Gastroesophageal sphincter (tissue), 4 donors: Measurements from ENCODE around the gene YY1. TPM values are rescaled to one million over a fixed set of nuclear protein-coding genes. Genes with fewer than 3 reads are reported as not detected.
"Not testable (repeated sequence)": the region's sequence is repeated elsewhere in the genome, so short reads cannot be mapped to it uniquely, and the experiment has no call there.

Source experiments
- ATAC-seq: fragments of 150-250 bp; one replicate; pipeline ENCODE4 v1.9.1; 2016; ENCODE audit warnings: mild to moderate bottlenecking, moderate library complexity
- H3K27ac ChIP-seq, 4 donors: fragments of 200-600 bp; sonication (generic) in 3 of 4; 1 replicate in 3 of 4; 2 replicates in 1 of 4; pipeline ENCODE4 v1.5.1; 2016 to 2019
- H3K27me3 ChIP-seq: fragments of 200-600 bp; sonication (generic); one replicate; pipeline ENCODE4 v1.5.1; 2019
- H3K36me3 ChIP-seq, 2 donors: fragments of 200-600 bp; sonication (generic); one replicate each; pipeline ENCODE4 v1.5.1; 2019; ENCODE audit warnings: control low read depth in 1 of 2
- H3K4me1 ChIP-seq, 3 donors: fragments of 200-600 bp; sonication (generic); 1 replicate in 2 of 3; 2 replicates in 1 of 3; pipeline ENCODE4 v1.5.1; 2016 to 2019; ENCODE audit warnings: control low read depth in 2 of 3
- H3K4me3 ChIP-seq, 2 donors: fragments of 200-600 bp; sonication (generic); one replicate each; pipeline ENCODE4 v1.5.1; 2019; ENCODE audit warnings: mild to moderate bottlenecking in 1 of 2, moderate library complexity in 1 of 2
- H3K9me3 ChIP-seq, 3 donors: fragments of 200-600 bp; sonication (generic); one replicate each; pipeline ENCODE4 v1.5.1; 2017 to 2019; ENCODE audit warnings: control low read depth in 2 of 3
- EP300 ChIP-seq: sonication (generic); formaldehyde crosslinking; IDR thresholded peaks from one replicate; pipeline ENCODE4 v1.6.1; 2017; ENCODE audit warnings: antibody characterized with exemption, mild to moderate bottlenecking
- POLR2A ChIP-seq, 2 donors: fragments of 450-650 bp; IDR thresholded peaks; one replicate each; pipeline ENCODE4 v1.6.1; 2017; ENCODE audit warnings: antibody characterized with exemption in 2 of 2, mild to moderate bottlenecking in 2 of 2, moderate library complexity in 1 of 2
- POLR2AphosphoS5 ChIP-seq: sonication (generic); formaldehyde crosslinking; IDR thresholded peaks from one replicate; pipeline ENCODE4 v1.6.1; 2017; ENCODE audit warnings: antibody characterized with exemption
- whole genome bisulfite sequencing, 2 donors: methylation state at CpG; one replicate each; pipeline ENCODE4 v1.1.5; 2018; ENCODE audit warnings: low coverage in 1 of 2; 5-methylcytosine and 5-hydroxymethylcytosine counted together
- total RNA-seq, 4 donors: library from RNA; depleted of rRNA; stranded (reverse); fragments of >200 nt; gene quantifications; one replicate each; pipeline ENCODE4 v1.1.0, GENCODE V29; 2016
- TF ChIP-seq, protein P1 (sequence below), 4 experiments: fragments of 200-600 bp in 2 of 4; fragments of 450-650 bp in 2 of 4; sonication (generic) in 1 of 4; IDR thresholded peaks; one replicate each; pipeline ENCODE4 v1.5.1; 2017 to 2019; ENCODE audit warnings: antibody characterized with exemption in 4 of 4, mild to moderate bottlenecking in 2 of 4, moderate library complexity in 2 of 4

The YY1 gene
- total RNA-seq, 4 donors from 2014 or later: 55.1 to 76.3 (median 62.5) TPM

DNA sequence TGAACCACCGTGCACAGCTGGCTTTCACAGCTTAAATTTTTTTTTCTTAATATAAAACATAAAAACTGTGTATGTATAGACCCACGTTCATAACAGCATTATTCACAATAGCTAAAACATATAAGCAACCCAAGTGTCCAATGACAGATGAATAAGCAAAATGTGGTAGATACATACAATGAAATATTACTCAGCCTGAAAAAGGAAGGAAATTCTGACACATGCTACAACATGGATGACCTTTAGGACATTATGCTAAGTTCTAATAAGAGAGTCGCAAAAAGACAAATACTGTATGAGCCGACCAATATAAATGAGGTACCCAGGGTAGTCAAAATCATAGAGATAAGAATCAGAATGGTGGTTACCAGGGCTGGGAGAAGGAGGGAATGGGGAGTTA is 13.8 kb upstream of the YY1 start:
- 93 to 96% methylated on average over 3 to 4 of the region's 4 CpGs for WGBS, 2 donors
- TF ChIP-seq EP300 (no peak), POLR2AphosphoS5 (no peak), POLR2A (IDR thresholded peaks at IDR 0.05) (no peak)
- TF ChIP-seq, protein P1, sequence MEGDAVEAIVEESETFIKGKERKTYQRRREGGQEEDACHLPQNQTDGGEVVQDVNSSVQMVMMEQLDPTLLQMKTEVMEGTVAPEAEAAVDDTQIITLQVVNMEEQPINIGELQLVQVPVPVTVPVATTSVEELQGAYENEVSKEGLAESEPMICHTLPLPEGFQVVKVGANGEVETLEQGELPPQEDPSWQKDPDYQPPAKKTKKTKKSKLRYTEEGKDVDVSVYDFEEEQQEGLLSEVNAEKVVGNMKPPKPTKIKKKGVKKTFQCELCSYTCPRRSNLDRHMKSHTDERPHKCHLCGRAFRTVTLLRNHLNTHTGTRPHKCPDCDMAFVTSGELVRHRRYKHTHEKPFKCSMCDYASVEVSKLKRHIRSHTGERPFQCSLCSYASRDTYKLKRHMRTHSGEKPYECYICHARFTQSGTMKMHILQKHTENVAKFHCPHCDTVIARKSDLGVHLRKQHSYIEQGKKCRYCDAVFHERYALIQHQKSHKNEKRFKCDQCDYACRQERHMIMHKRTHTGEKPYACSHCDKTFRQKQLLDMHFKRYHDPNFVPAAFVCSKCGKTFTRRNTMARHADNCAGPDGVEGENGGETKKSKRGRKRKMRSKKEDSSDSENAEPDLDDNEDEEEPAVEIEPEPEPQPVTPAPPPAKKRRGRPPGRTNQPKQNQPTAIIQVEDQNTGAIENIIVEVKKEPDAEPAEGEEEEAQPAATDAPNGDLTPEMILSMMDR (IDR thresholded peaks at IDR 0.05): no peak
- H3K4me1 ChIP-seq: peaks cover 0 to 44% (median 11%) of the 10 kb centered on the region in 3 donors
- H3K4me3 ChIP-seq: no peak overlapping the region
- H3K9me3 ChIP-seq: no peaks in the 10 kb centered on the region
- ATAC-seq: no peak
- no peak overlapping the region for H3K27ac ChIP-seq
- H3K27me3 ChIP-seq: no peaks in the 10 kb centered on the region
- peaks cover 0 to 3% of the 10 kb centered on the region in 2 donors for H3K36me3 ChIP-seq

- Histone ChIP-seq H3K4me3 (no peak overlapping the region), H3K27me3 (no peaks in the 10 kb centered on the region), H3K4me1 (peaks cover 0 to 16% (median 0%) of the 10 kb centered on the region in 3 donors), H3K36me3 (peaks cover 0 to 13% of the 10 kb centered on the region in 2 donors), H3K9me3 (no peaks in the 10 kb centered on the region), H3K27ac (no peak overlapping the region)
- 80 to 84% methylated on average over 4 to 5 of the region's 5 CpGs for WGBS, 2 donors
- ATAC-seq: no peak
- TF ChIP-seq POLR2A (IDR thresholded peaks at IDR 0.05): no peak
- no peak for TF ChIP-seq EP300
- no peak for TF ChIP-seq POLR2AphosphoS5
- TF ChIP-seq, protein P1 (IDR thresholded peaks at IDR 0.05): no peak
Observed at GRCh38 chr14:100230361-100230760, 8.6 kb upstream of the YY1 start.

- WGBS, 2 donors: 66 to 75% methylated on average over 4 of the region's 4 CpGs
- Histone ChIP-seq H3K27me3 (no peaks in the 10 kb centered on the region), H3K27ac (no peak overlapping the region), H3K4me1 (peaks cover 0 to 41% (median 15%) of the 10 kb centered on the region in 3 donors), H3K9me3 (no peaks in the 10 kb centered on the region), H3K36me3 (peaks cover 0 to 13% of the 10 kb centered on the region in 2 donors), H3K4me3 (no peak overlapping the region)
- no peak for ATAC-seq
- TF ChIP-seq POLR2A (IDR thresholded peaks at IDR 0.05) (no peak), EP300 (no peak), POLR2AphosphoS5 (no peak)
- TF ChIP-seq, protein P1 (IDR thresholded peaks at IDR 0.05): no peak
Observed at GRCh38 chr14:100234511-100234910, 4.4 kb upstream of the YY1 start.

- H3K27me3 ChIP-seq, H3K36me3 ChIP-seq, ATAC-seq, H3K9me3 ChIP-seq, H3K27ac ChIP-seq, H3K4me3 ChIP-seq: not testable (repeated sequence)
- 68 to 82% methylated on average over 4 to 12 of the region's 12 CpGs for WGBS, 2 donors
- H3K4me1 ChIP-seq: peaks cover 0 to 46% (median 18%) of the 10 kb centered on the region in 3 donors
Observed at GRCh38 chr14:100236271-100236818, 2.6 kb upstream of the YY1 start.

DNA sequence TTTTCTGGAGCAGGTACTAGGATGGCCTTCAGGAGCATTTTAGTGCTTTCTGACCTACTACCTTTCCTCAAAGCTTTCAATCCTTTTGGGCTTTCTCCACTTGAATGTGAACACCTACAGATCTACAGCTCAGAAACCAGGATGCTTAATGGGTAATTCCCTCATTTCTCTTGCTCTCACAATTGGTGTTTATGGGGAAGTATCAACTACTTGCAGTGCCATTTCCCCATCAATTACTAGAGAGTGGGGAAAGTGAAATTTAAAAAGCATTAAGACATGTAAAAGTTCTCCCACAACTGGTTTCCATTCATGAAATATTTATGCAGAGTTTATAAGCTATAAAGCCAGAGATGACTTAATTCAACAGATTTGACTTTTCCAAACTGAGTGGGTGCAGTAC is 2.1 kb upstream of the YY1 start:
- no peak for TF ChIP-seq EP300
- TF ChIP-seq, protein P1 (IDR thresholded peaks at IDR 0.05): no peak
- TF ChIP-seq POLR2AphosphoS5: no peak
- TF ChIP-seq POLR2A (IDR thresholded peaks at IDR 0.05): no peak
- Histone ChIP-seq H3K4me3 (peak overlapping the region in 1 of 2 donors; percentile 100), H3K9me3 (no peaks in the 10 kb centered on the region), H3K27ac (peak overlapping the region in 2 of 4 donors; percentile 100), H3K4me1 (peaks cover 0 to 52% (median 24%) of the 10 kb centered on the region in 3 donors), H3K36me3 (no peaks in the 10 kb centered on the region), H3K27me3 (no peaks in the 10 kb centered on the region)
- no peak for ATAC-seq
